A549 (cell line): ENCODE data around the gene FBH1.
A peak's percentile ranks its signal among the peaks of the same experiment; 100 is the strongest.

Experiments used
- BCL3 ChIP-seq: fragments of >200 bp; sonication (Bioruptor Twin); formaldehyde crosslinking; IDR thresholded peaks from 3 replicates; pipeline ENCODE4 v1.6.1; 2016
- CBX2 ChIP-seq: fragments of 200-600 bp; sonication (generic); IDR thresholded peaks from 2 replicates; pipeline ENCODE4 v1.6.1; 2016; ENCODE audit warnings: low read depth, mild to moderate bottlenecking, borderline replicate concordance
- CTCF ChIP-seq: fragments of >200 bp; sonication (Bioruptor Twin); formaldehyde crosslinking; IDR thresholded peaks from 3 replicates; pipeline ENCODE4 v1.5.1; 2016
- HEYL ChIP-seq: fragments of 250-450 bp; sonication (Bioruptor Pico); IDR thresholded peaks from 2 replicates; pipeline ENCODE4 v1.8.0; 2021; ENCODE audit warnings: mild to moderate bottlenecking, moderate library complexity
- JUN ChIP-seq, 2 experiments: fragments of >200 bp; sonication (Bioruptor Twin); formaldehyde crosslinking; IDR thresholded peaks; 2 replicates in 1 of 2; 3 replicates in 1 of 2; pipeline ENCODE4 v1.6.1; 2016 to 2017
- KDM5A ChIP-seq: fragments of 200-600 bp; sonication (generic); IDR thresholded peaks from 2 replicates; pipeline ENCODE4 v1.6.1; 2016; ENCODE audit warnings: antibody characterized with exemption, mild to moderate bottlenecking
- MAFK ChIP-seq: fragments of 450-650 bp; IDR thresholded peaks from 2 replicates; pipeline ENCODE4 v1.6.1; 2014; ENCODE audit not compliant: partially characterized antibody
- NPAS2 ChIP-seq: fragments of 250-450 bp; sonication (Bioruptor Pico); IDR thresholded peaks from 2 replicates; pipeline ENCODE4 v1.8.0; 2022; ENCODE audit warnings: mild to moderate bottlenecking, moderate library complexity, borderline replicate concordance
- POLR2A ChIP-seq: IDR thresholded peaks from 2 replicates; pipeline ENCODE4 v1.6.1; 2012; ENCODE audit warnings: mild to moderate bottlenecking, low read length
- SREBF2 ChIP-seq: fragments of 450-650 bp; IDR thresholded peaks from 2 replicates; pipeline ENCODE4 v1.6.1; 2014; ENCODE audit warnings: mild to moderate bottlenecking, moderate library complexity
- TP53 ChIP-seq: fragments of 250-450 bp; sonication (Bioruptor Pico); IDR thresholded peaks from 2 replicates; pipeline ENCODE4 v1.5.0; 2021; ENCODE audit warnings: mild to moderate bottlenecking, moderate library complexity
- ZFP36 ChIP-seq: fragments of 450-650 bp; IDR thresholded peaks from 2 replicates; pipeline ENCODE4 v1.6.1; 2014; ENCODE audit warnings: borderline replicate concordance; ENCODE audit not compliant: partially characterized antibody

GRCh38 chr10:5873515-5873995 is 16.5 kb upstream of the FBH1 start:
- TF ChIP-seq HEYL (no peak), CTCF (peak; percentile 81), CBX2 (no peak), MAFK (no peak), ZFP36 (no peak), TP53 (CRISPR knock-in tag) (no peak), NPAS2 (no peak), POLR2A (no peak), BCL3 (no peak), SREBF2 (no peak), KDM5A (no peak), JUN (IDR thresholded peaks at IDR 0.05) (no peak)
